GM12878 (cell line): ENCODE measurements around the gene DLG2. TPM values are rescaled to one million over a fixed set of nuclear protein-coding genes. Genes with fewer than 3 reads are reported as not detected.

Experiments
- ATAC-seq: fragments of 200-7000 bp; cut with Tn5 transposase; 3 replicates; pipeline ENCODE4 v1.9.1; 2020; ENCODE audit warnings: mild to moderate bottlenecking, moderate library complexity
- BruUV-seq: library from RNA; stranded (reverse); fragments of 400-500 nt; replicated peaks from 2 replicates; lab custom pipeline; 2021; lab: Mats Ljungman, UMichigan
- CTCF ChIA-PET: fragments of 300-600 bp; sonication (Branson Sonifier 250); formaldehyde crosslinking; extraction: SDS; loops from one replicate; lab custom pipeline; 2021; ENCODE audit warnings: inconsistent platforms; lab: Yijun Ruan, JAX
- POLR2A ChIA-PET: fragments of 350-600 bp; formaldehyde crosslinking; extraction: SDS; loops from one replicate; lab custom pipeline; 2021; ENCODE audit warnings: inconsistent platforms; lab: Charles Lee
- RAD21 ChIA-PET: fragments of 300-600 bp; sonication (Branson Sonifier 250); formaldehyde crosslinking; loops from one replicate; lab custom pipeline; 2023; ENCODE audit warnings: antibody characterized with exemption; ENCODE audit not compliant: unreplicated experiment; lab: Charles Lee
- SMC1A ChIA-PET: fragments of 300-600 bp; sonication (Branson Sonifier 250); formaldehyde crosslinking; loops from one replicate; lab custom pipeline; 2023; ENCODE audit not compliant: unreplicated experiment, uncharacterized antibody; lab: Charles Lee
- DNase-seq: peaks from one replicate; pipeline ENCODE4 v3.0.0-alpha.2; 2011; ENCODE audit warnings: low read depth, low spot score
- FAIRE-seq: peaks from 3 replicates; lab custom pipeline; 2011; peaks lifted over from hg19 to GRCh38; lab: Jason Lieb, UNC
- H2AFZ ChIP-seq: 2 replicates; pipeline ENCODE4 v1.6.0; 2011; ENCODE audit warnings: low read depth, low read length, control low read depth; ENCODE audit not compliant: control insufficient read depth
- H3K27ac ChIP-seq: 2 replicates; pipeline ENCODE4 v1.5.1; 2011; ENCODE audit warnings: control low read depth; ENCODE audit not compliant: control insufficient read depth, insufficient read depth
- H3K27me3 ChIP-seq, 2 experiments: replicated peaks in 1 of 2; 2 replicates each; pipeline versions ENCODE4 v1.6.0 to v1.6.1; 2011; ENCODE audit warnings: low read length in 1 of 2; ENCODE audit not compliant: control insufficient read depth in 2 of 2, insufficient read depth in 2 of 2
- H3K36me3 ChIP-seq, 2 experiments: 2 replicates each; pipeline ENCODE4 v1.5.1; 2011; ENCODE audit warnings: low read length in 1 of 2; ENCODE audit not compliant: control insufficient read depth in 2 of 2, insufficient read depth in 2 of 2
- H3K4me1 ChIP-seq: 2 replicates; pipeline ENCODE4 v1.6.1; 2011; ENCODE audit warnings: mild to moderate bottlenecking, low read length, moderate library complexity, mixed read lengths; ENCODE audit not compliant: control insufficient read depth, insufficient read depth
- H3K4me2 ChIP-seq: 2 replicates; pipeline ENCODE4 v1.6.0; 2011; ENCODE audit warnings: control low read depth; ENCODE audit not compliant: control insufficient read depth, insufficient read depth
- H3K4me3 ChIP-seq: fragments of 200-600 bp; sonication (generic); 2 replicates; pipeline ENCODE4 v1.5.1; 2016
- H3K79me2 ChIP-seq: 2 replicates; pipeline ENCODE4 v1.6.0; 2011; ENCODE audit warnings: low read length; ENCODE audit not compliant: control insufficient read depth, insufficient read depth
- H3K9ac ChIP-seq: 2 replicates; pipeline ENCODE4 v1.8.0; 2011; ENCODE audit warnings: low read length, control low read depth, mixed read lengths; ENCODE audit not compliant: control insufficient read depth, insufficient read depth
- H3K9me3 ChIP-seq: replicated peaks from 3 replicates; pipeline ENCODE4 v1.5.1; 2011; ENCODE audit warnings: mild to moderate bottlenecking, low read length; ENCODE audit not compliant: control insufficient read depth, insufficient read depth
- H4K20me1 ChIP-seq: 2 replicates; pipeline ENCODE4 v1.6.0; 2011; ENCODE audit not compliant: control insufficient read depth, insufficient read depth
- BHLHE40 ChIP-seq, 2 experiments: fragments of 450-650 bp in 1 of 2; IDR thresholded peaks; 2 replicates each; pipeline ENCODE4 v1.6.1; 2011 to 2017; ENCODE audit warnings: low read depth in 2 of 2, borderline replicate concordance in 1 of 2, improper control_type of control experiment in 1 of 2, low read length in 1 of 2, mild to moderate bottlenecking in 1 of 2
- CUX1 ChIP-seq: IDR thresholded peaks from 2 replicates; pipeline ENCODE4 v1.6.1; 2012; ENCODE audit warnings: improper control_type of control experiment, low read depth, low read length; ENCODE audit not compliant: insufficient replicate concordance
- ESRRA ChIP-seq: IDR thresholded peaks from 2 replicates; pipeline ENCODE4 v1.6.1; 2012; ENCODE audit warnings: mild to moderate bottlenecking, low read length, improper control_type of control experiment
- KDM1A ChIP-seq: fragments of 200-600 bp; sonication (generic); IDR thresholded peaks from 2 replicates; pipeline ENCODE4 v1.6.1; 2016; ENCODE audit warnings: borderline replicate concordance
- RELA ChIP-seq: fragments of 450-650 bp; IDR thresholded peaks from 2 replicates; pipeline ENCODE4 v1.8.0; 2014; ENCODE audit warnings: borderline replicate concordance; ENCODE audit not compliant: partially characterized antibody
- WGBS: methylation state at CpG from one replicate; pipeline ENCODE4 v1.1.6; 2016; ENCODE audit warnings: low lambda C conversion rate; ENCODE audit not compliant: insufficient replicate concordance, insufficient coverage; ENCODE audit errors: missing lambda C conversion rate; 5-methylcytosine and 5-hydroxymethylcytosine counted together
- in situ Hi-C: fragments of 300-500 bp; cut with MboI; formaldehyde crosslinking; loops from 9 replicates; pipeline ENCODE4 v1.14.3; 2018; ENCODE audit warnings: mixed read lengths
- intact Hi-C: fragments of 100-400 bp; cut with micrococcal nuclease; formaldehyde crosslinking; loops from one replicate; pipeline ENCODE4 v1.14.2; 2022; ENCODE audit not compliant: unreplicated experiment
- polyA plus RNA-seq, 11 experiments: library from polyadenylated mRNA; depleted of rRNA in 4 of 11; unstranded in 6 of 11; stranded (reverse) in 5 of 11; fragments of >200 nt; fragmentation: Nextera tagmentation in 4 of 11; fragmentation: Illumina TruSeq in 1 of 11; extraction: Ambion mirVana in 4 of 11; extraction: Trizol in 1 of 11; gene quantifications; 1 replicate in 1 of 11; 2 replicates in 10 of 11; pipeline versions ENCODE4 v1.2.1 to v1.2.3, GENCODE V29; 2011 to 2016; ENCODE audit warnings: inconsistent platforms in 2 of 11, missing spikeins in 2 of 11, low read depth in 1 of 11
- total RNA-seq, 4 experiments: library from RNA; depleted of rRNA in 3 of 4; stranded (reverse); fragments of >200 nt in 3 of 4; fragmentation: Illumina TruSeq in 1 of 4; extraction: Trizol in 1 of 4; gene quantifications; 2 replicates each; pipeline versions ENCODE4 v1.2.1 to v1.2.3, GENCODE V29; 2013 to 2021

Gene DLG2
- total and polyA plus RNA-seq, 10 of the 15 experiments (the other 5 are each of a cell fraction or from before 2014, with no cell fraction given): 0.09 to 0.98 (median 0.35) TPM

GRCh38 chr11:84044706-84045105 is 1582.4 kb downstream of the DLG2 start:
- ChIA-PET POLR2A (no interaction called here), RAD21 (no interaction called here), SMC1A (no interaction called here), CTCF (no interaction called here)
- Histone ChIP-seq H3K79me2 (no peaks in the 10 kb centered on the region), H3K9me3 (no peaks in the 10 kb centered on the region), H3K9ac (no peak overlapping the region), H3K36me3 (no peaks in the 10 kb centered on the region), H4K20me1 (no peaks in the 10 kb centered on the region), H3K27me3 (no peaks in the 10 kb centered on the region), H3K27ac (no peak overlapping the region), H2AFZ (no peak overlapping the region), H3K4me1 (no peaks in the 10 kb centered on the region), H3K4me2 (no peak overlapping the region), H3K4me3 (no peak overlapping the region)
- in situ Hi-C loops (no loop called here), intact Hi-C loops (no loop called here)
- WGBS: 0% methylated on average over 1 of the region's 1 CpG
- TF ChIP-seq KDM1A (no peak), ESRRA (no peak), BHLHE40 (IDR thresholded peaks at IDR 0.05; ENCODE audit: borderline replicate concordance in 1 of 2, low read depth in 2 of 2, low read length in 1 of 2) (no peak), CUX1 (no peak), RELA (no peak)
- ATAC-seq (no peak), FAIRE-seq (no peak), DNase-seq (no peak)
- BruUV-seq: no TSS peak
